Panc1 (cell line): ENCODE data around the gene SHOX.

Source experiments
- CTCF ChIP-seq: fragments of 450-650 bp; IDR thresholded peaks from 2 replicates; pipeline ENCODE4 v1.5.1; 2017; ENCODE audit warnings: mild to moderate bottlenecking
- POLR2AphosphoS5 ChIP-seq: IDR thresholded peaks from 2 replicates; pipeline ENCODE4 v1.6.1; 2012; ENCODE audit warnings: mild to moderate bottlenecking, low read depth, low read length, moderate library complexity
- REST ChIP-seq, 2 experiments: IDR thresholded peaks; 2 replicates each; pipeline ENCODE4 v1.6.1; 2011 to 2012; ENCODE audit warnings: low read depth in 2 of 2, control low read depth in 1 of 2, low read length in 1 of 2, mild to moderate bottlenecking in 1 of 2, moderate library complexity in 1 of 2; ENCODE audit not compliant: insufficient read depth in 1 of 2
- SIN3A ChIP-seq: IDR thresholded peaks from 2 replicates; pipeline ENCODE4 v1.6.1; 2012; ENCODE audit warnings: low read depth, mild to moderate bottlenecking, low read length, moderate library complexity, borderline replicate concordance; ENCODE audit not compliant: insufficient read depth
- TCF7L2 ChIP-seq: IDR thresholded peaks from 2 replicates; pipeline ENCODE4 v1.6.1; 2011; ENCODE audit warnings: mild to moderate bottlenecking, low read depth, low read length, inconsistent platforms

- TF ChIP-seq CTCF (no peak), POLR2AphosphoS5 (no peak), REST (IDR thresholded peaks at IDR 0.05; ENCODE audit: insufficient read depth in 1 of 2, low read depth in 2 of 2, low read length in 1 of 2) (no peak), TCF7L2 (no peak), SIN3A (no peak)
Observed at GRCh38 chrX:585115-585808, 45.3 kb upstream of the SHOX start.
